Measurements from ENCODE around the gene NPAS3.

DNA sequence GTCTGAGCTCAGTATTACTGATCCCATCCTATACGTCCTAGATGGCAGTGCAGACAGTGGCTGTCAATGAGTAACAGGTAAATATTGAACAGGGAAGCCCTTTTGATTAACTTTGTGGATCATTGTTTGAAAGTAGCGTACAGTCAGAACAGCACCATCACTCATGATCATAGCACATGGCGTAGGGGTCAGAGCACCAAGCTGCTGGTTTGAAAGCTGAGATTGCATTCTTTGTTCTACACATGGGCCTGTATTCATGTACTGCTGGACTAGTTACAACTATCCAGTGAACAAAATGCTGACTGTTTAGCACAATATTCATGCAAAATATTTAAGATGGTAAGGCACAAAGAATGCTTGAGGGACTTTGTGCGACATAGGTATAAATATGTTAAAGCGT, 131.8 kb downstream of the NPAS3 start:
- no peak for TF ChIP-seq EZH2 (IDR thresholded peaks at IDR 0.05; ENCODE audit: low read depth)
- TF ChIP-seq, protein P1, sequence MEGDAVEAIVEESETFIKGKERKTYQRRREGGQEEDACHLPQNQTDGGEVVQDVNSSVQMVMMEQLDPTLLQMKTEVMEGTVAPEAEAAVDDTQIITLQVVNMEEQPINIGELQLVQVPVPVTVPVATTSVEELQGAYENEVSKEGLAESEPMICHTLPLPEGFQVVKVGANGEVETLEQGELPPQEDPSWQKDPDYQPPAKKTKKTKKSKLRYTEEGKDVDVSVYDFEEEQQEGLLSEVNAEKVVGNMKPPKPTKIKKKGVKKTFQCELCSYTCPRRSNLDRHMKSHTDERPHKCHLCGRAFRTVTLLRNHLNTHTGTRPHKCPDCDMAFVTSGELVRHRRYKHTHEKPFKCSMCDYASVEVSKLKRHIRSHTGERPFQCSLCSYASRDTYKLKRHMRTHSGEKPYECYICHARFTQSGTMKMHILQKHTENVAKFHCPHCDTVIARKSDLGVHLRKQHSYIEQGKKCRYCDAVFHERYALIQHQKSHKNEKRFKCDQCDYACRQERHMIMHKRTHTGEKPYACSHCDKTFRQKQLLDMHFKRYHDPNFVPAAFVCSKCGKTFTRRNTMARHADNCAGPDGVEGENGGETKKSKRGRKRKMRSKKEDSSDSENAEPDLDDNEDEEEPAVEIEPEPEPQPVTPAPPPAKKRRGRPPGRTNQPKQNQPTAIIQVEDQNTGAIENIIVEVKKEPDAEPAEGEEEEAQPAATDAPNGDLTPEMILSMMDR (conservative IDR thresholded peaks at IDR 0.05), result no peak
